Activated naive CD8-positive, alpha-beta T cell treated with anti-CD3 and anti-CD28 coated beads, Interleukin-2, amount 50 U/mL, for 16 hours (primary cell): Measurements from ENCODE around the gene GRAPL.
"Not testable (repeated sequence)": the region's sequence is repeated elsewhere in the genome, so short reads cannot be mapped to it uniquely, and the experiment has no call there.

ENCODE experiments used
- DNase-seq: peaks from one replicate; pipeline ENCODE4 v3.0.0-alpha.2; 2020; ENCODE audit warnings: low read depth, low spot score

The GRAPL gene

GRCh38 chr17:19136605-19137004 is 9.2 kb downstream of the GRAPL start:
- not testable (repeated sequence) for DNase-seq

DNA sequence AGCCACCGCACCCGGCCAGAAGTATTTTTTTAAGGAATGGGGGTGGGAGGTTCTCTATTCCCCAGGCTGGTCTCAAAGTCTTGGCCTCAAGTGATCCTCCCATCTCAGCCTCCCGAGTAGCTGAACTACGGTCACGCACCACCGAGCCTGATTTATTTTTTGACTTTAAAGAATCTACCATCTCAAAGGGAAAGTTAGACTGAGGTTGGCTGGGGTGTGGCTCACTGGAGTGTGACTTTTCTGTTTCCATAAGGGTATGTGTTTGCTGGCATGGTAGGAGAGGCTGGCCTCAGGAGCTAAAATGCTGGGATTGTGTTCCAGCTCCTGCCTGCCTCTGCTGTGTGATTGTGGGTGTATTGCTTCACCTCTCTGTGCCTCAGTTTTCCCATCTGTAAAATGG is 10.6 kb downstream of the GRAPL start:
- DNase-seq: not testable (repeated sequence)

GRCh38 chr17:19141366-19142155 is 14.2 kb downstream of the GRAPL start:
- not testable (repeated sequence) for DNase-seq

DNA sequence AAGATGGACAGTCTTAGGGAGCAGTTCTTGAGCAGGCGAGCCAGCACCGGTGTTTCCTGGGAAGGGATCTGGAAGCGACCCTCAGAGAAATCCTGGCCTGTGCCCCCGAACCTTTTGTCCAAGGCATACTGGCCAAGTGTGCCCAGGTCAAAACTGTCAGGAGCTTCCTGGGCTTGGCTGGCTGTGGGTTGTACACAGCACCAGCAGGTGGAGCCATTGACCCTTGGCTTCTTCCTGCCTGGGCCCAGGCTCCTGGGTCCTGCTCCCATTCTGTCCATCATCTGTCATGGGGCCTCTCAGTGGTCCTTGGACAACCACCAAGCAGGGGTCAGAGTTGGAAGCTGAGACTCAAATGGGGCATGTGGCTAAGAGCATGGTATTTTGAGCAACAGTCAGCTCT is 15.0 kb downstream of the GRAPL start:
- DNase-seq: not testable (repeated sequence)

DNA sequence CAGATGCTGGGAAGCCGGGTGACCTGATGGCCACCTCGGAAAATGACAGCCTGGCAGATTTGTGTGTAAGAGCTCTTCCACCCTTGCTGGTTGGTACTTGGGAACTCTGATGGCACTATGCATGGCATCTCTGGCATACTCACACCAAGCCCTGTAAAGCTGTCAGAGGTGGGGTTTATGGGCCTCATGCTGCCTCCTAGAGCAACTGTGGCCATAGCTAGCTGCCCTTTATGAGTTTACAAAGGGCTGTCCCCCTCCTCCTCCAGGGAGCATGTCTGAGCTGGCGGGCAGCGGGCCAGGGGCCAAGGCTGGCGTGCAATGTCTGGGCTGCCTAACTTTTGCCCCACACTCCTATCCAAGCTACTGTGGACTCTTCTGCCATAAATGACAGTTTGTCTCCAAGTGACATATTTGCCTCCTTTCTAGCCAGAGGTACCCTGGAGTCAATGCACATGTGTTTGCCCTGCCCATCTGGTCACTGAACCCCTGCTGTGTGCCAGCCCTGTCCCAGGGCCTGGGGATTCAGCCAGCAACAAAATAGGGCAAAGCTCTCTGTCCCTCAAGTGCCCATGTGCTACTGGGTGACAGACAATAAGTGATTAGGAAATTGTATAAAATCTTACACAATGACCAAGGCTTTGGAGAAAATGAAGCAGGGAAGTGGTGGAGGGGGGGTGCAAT is 15.8 kb downstream of the GRAPL start:
- DNase-seq: not testable (repeated sequence)

- DNase-seq: not testable (repeated sequence)
Measured at GRCh38 chr17:19144373-19144772, 17.0 kb downstream of the GRAPL start.

- not testable (repeated sequence) for DNase-seq
Measured at GRCh38 chr17:19145471-19145870, 18.1 kb downstream of the GRAPL start.

DNA sequence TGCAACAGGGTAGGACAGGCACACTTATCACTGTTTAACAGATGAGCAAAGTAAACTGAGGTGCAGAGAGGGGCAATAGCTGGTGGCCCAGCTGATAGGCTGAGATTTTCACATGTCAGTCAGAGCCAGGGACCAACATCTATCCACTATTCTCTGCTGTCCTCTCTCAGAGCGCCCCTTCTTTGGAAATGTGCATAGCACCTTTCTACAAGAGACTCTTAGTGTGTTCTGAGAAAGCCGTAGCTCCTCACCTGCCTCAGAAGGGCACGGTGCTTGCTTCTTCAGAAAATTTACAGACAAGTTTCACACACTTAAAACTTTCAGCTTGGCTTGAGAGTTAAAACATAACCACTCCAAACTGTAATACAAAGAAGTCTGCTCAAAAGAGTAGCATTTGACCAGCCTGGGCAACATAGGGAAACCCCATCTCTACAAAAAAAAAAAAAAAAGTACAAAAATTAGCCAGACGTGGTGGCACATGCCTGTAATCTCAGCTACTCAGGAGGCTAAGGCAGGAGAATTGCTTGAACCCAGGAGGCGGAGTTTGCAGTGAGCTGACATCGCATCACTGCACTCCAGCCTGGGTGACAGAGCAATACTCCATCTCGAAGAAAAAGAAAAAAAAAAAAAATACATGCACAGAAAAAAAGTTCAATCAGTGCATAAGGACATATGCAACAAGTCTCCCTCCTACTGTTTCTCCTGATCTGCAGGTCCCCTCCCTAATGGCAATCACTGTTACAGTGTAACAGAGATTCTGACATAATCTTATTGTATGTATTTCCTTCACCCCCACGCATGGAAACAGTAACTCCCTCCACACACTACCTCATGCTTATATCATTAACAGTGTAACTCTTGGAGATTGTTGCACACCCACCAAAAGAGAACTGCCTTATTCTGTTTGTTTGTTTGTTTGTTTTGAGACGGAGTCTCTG is 23.6 kb downstream of the GRAPL start:
- not testable (repeated sequence) for DNase-seq

DNA sequence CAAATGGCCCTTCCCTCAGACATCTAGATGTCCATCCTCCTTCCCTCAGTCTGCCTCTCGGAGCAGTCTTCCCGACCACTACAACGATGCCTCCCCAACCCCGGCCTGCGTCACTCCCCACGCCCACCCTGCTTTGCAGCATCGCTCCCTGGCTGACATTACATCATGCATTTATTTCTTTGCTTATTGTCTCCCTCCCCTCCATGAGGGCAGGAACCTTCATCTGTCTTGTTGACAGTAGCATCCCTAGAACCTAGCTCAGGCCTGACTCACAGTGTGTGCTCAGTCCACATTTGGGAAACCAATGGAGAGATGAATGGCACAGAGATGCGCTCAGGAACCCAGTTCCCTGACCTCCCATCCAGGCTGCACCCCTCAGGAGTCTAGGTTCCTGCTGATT is 30.2 kb downstream of the GRAPL start:
- not testable (repeated sequence) for DNase-seq

DNA sequence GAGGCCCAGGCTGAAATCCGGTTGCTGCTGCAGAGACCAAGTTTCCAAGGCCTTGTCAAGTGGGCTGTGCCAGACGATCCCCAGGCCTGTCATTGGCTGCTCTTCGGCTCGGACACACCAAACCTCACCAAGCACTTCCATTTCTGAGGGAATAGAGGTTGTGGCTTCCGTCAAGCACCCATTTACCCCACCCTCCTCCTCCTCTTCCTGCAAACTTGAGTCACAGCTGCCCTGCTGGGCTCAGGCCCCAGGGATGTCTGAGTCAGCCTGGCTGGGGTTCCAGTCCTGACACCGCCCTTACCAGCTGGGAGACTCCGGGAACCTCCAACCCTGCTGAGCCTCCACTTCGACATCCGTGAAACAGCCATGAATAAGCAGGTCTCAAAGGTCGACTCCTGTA is 31.1 kb downstream of the GRAPL start:
- DNase-seq: not testable (repeated sequence)

DNA sequence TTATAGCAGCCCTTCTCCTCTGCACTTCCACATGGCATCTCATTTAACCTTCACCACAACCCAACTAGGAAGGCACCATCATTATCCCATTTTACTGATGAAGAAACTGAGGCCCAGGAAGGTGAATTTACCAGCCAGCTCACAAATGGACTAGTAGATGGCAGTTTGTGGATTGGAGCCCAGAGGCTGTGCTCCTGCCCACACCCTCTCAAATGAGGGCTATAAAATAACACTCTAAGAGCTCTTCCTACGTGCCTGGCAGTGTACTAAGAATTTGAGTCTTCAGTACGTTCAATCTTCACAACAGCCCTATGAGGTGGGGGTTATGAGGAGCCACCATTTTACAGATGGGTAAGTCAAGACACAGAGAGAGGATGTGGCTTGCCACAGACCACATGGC is 31.5 kb downstream of the GRAPL start:
- not testable (repeated sequence) for DNase-seq

DNA sequence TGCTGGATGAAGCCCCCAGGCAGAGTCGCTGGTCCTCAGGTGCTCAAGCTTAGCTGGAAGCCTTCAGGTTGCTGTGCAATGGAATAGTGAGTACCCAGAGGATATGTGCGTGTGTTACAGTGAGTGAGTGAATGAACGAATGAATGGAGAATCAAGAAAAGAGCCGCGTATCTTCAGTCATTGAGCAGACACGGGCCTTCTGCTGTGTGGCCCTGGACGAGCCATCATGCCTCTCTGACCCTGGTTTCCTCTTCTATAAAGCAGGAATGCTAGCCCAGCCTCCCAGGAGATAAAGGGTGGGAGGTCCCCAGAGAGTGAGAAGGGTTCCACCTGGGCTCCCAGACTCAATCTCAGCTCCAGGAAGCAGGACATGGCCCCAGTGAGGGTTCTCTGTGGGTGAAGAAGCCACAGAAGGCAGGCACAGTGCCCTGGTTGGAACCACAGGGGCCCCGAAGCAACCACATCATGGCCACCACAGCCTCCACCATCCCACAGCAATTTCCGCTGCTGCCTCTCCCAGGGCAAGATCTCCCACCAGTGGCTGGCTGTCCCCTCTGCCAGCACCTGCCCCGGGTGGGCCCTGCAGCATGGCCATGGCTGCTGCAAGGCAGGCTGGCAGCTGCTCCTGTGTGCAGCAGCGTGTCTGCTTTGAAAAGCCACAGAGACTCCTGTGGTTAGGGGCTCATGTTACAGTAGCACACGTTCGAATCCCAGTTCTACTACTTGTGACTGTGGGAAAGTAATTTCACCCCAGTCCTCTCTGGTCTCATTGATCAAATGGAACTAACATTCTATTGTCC is 34.1 kb downstream of the GRAPL start:
- DNase-seq: not testable (repeated sequence)

DNA sequence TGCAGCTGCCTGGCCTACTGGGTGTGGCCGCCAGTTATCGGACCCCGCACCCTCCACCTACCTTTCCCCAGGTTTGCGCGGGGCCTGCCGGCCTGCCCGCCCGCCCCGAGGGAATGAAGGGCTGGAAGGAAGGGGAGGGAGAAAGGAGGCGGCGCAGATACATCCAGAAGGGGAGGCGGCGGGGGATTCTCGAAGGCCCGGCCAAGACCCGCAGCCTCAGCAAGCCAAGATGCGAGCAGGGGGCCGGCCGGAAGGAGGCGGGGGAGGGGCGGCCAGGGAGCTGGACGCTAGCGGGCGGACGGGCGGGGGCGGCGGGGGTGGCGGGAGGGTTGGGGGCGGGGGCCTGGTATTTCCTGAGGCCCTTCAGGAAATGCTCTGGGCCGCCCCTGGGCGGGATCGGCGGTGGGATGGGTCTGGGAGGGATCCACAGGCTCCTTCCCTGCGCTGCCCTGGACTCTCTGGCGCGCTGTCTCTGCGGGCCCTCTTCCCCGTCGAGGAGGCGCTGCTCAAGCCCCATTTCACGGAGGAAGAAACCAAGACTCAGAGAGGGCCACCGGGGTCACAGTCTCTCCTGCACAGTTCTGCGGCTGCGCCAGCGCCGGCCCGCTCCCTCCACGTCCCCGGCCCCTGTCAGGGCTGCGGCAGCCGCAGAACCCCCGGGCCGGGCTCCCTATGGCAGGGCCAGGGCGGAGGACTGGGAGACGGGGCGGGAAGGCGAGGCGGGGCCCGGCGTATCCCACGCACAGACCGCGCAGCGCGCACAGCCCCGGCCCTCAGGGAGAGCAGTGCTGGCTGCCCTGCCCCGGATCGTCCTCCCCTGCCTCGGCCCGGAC is 35.2 kb downstream of the GRAPL start:
- DNase-seq: not testable (repeated sequence)

DNA sequence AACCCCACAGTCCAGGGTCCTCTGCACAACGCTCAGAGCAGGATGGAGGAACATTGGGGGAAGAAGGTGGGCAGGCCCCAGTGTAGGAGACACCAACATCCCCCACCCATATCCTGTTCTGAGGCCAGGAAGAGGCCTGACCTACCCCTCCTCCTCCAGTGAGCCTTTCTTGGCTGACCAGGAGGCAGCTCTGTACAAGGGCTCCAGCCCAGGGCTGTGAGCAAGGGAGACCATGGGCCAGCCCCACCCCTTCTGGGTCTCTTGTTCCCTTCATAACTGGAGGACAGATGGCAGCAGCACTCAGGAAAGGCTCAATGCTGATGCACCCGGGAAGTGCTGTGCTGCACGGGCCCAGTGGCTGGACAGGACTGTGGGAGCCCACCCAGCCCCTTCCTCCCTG is 47.0 kb downstream of the GRAPL start:
- not testable (repeated sequence) for DNase-seq

DNA sequence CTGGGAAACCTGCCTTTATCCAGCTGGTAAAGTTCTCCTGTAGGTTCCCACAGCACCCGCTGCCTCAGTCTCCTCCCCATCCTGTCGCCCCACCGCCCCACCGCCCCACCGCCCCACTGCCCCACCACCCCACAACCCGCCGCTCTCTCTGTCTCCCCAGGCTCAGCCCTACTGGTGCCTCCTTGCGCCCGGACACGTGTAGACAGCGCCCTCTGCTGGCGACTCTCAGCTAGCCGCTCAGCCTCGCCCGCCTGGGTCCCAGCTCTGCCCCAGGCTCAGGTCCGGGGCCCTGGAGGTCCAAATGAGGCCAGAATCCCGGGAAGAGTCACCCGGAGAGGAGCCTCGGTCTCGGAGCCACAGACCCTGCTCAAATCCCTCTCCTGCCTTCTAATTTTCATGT is 48.0 kb downstream of the GRAPL start:
- not testable (repeated sequence) for DNase-seq

GRCh38 chr17:19181040-19181875 is 53.9 kb downstream of the GRAPL start:
- DNase-seq: not testable (repeated sequence)

DNA sequence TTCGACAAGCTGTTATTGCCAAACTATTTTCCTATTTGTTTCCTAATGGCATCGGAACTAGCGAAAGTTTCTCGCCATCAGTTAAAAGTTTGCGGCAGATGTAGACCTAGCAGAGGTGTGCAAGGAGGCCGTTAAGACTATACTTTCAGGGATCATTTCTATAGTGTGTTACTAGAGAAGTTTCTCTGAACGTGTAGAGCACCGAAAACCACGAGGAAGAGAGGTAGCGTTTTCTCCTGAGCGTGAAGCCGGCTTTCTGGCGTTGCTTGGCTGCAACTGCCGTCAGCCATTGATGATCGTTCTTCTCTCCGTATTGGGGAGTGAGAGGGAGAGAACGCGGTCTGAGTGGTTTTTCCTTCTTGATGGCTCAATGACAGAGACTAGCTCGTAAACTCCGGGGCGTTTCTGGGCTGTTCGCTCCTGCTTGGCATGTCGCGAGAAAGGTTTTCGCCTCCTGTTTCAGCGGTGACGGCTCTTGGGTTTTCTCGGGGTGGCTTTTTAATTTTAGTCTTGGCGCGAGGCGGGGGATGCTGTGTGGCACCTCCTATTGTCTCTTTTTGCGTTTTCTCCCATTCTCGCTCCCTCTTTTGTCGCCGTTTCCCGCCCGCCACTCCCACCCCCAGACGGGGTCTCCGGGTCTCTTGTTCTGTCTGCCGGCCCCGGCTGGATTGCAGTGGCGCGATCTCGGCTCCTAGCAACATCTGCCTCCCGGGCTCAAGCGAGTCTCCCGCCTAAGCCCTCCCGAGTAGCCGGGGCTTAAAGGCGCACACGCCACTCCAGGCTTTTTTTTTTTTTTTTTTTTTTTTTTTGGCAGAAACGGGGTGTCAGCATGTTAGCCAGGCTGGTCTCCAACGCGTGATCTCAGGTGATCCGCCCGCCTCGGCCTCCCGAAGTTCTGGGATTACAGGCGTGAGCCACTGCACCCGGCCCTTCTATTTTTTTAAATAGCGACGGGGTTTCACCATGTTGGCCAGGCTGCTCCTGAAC is 60.8 kb downstream of the GRAPL start:
- DNase-seq: not testable (repeated sequence)
